Astrocyte of the spinal cord (primary cell): ENCODE data around the gene UTP15.

Experiments
- DNase-seq: peaks from one replicate; pipeline ENCODE4 v3.0.0; 2011; ENCODE audit warnings: low read depth, low spot score
- H3K4me3 ChIP-seq: 2 replicates; pipeline ENCODE4 v1.5.1; 2011; ENCODE audit warnings: low read depth, mild to moderate bottlenecking, low read length, moderate library complexity
- in situ Hi-C: cut with HindIII; loops from 2 replicates; pipeline ENCODE4 v1.10.0; 2017; ENCODE audit warnings: low sequenced_read_pairs
- TF ChIP-seq, protein P1 (sequence below): IDR thresholded peaks from 2 replicates; pipeline ENCODE4 v1.5.1; 2012; ENCODE audit warnings: low read depth, mild to moderate bottlenecking, low read length, inconsistent platforms

UTP15 gene, protein sequence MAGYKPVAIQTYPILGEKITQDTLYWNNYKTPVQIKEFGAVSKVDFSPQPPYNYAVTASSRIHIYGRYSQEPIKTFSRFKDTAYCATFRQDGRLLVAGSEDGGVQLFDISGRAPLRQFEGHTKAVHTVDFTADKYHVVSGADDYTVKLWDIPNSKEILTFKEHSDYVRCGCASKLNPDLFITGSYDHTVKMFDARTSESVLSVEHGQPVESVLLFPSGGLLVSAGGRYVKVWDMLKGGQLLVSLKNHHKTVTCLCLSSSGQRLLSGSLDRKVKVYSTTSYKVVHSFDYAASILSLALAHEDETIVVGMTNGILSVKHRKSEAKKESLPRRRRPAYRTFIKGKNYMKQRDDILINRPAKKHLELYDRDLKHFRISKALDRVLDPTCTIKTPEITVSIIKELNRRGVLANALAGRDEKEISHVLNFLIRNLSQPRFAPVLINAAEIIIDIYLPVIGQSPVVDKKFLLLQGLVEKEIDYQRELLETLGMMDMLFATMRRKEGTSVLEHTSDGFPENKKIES

DNA sequence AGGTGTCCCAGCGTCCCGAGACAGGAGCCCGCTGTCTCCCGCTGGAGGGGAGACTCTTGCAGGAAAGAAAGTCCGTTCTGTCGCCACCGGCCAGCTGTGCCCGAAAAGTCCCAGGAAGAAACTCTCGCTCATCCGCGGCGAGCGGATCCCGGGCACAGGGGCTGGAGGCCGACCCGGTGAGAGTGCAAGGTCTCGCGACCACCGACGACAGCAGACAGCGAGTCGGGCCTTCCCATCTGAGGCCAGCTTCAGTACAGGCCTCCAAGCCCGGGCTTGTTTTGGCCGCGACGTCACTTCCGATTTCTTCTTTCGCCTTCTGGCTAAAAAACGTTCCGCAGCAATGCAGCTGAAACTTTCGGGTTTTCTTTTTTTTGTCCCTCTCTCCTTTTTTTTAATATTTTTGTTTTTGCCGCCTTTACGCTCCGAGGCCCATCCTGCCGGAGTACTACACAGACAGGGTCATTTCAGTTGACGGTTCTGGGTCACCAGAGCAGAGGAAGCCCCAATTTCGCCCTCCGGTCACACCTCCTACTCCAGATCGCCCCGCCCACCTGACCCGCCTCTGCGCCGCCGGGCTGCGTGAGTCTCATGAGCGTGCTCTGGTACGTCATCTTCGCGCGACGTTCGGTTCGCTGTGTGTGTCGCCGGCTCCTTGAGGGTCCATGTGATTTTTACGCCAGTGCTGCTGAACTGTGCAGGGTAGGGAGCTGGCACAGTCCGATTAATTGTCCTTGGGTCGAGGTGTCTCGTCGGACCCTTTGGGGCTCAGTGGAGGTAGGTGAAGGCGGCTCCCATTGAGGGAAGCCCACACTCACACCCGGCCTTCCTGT is at the start of gene UTP15, which contains the start of gene ANKRA2:
UTP15 (plus strand) TSS at position 605 of the 830 bp plus-strand sequence. CDS start 1,602 bp downstream, outside the sequence.
ANKRA2 (minus strand) TSS at position 501 of the 830 bp plus-strand sequence. CDS start 2,758 bp downstream, outside the sequence.
- DNase-seq = peak; percentile 98
- peak within 1 kb of the TSS; percentile 91 for H3K4me3 ChIP-seq
- in situ Hi-C loops = no loop called here
- TF ChIP-seq, protein P1, sequence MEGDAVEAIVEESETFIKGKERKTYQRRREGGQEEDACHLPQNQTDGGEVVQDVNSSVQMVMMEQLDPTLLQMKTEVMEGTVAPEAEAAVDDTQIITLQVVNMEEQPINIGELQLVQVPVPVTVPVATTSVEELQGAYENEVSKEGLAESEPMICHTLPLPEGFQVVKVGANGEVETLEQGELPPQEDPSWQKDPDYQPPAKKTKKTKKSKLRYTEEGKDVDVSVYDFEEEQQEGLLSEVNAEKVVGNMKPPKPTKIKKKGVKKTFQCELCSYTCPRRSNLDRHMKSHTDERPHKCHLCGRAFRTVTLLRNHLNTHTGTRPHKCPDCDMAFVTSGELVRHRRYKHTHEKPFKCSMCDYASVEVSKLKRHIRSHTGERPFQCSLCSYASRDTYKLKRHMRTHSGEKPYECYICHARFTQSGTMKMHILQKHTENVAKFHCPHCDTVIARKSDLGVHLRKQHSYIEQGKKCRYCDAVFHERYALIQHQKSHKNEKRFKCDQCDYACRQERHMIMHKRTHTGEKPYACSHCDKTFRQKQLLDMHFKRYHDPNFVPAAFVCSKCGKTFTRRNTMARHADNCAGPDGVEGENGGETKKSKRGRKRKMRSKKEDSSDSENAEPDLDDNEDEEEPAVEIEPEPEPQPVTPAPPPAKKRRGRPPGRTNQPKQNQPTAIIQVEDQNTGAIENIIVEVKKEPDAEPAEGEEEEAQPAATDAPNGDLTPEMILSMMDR = no peak

DNA sequence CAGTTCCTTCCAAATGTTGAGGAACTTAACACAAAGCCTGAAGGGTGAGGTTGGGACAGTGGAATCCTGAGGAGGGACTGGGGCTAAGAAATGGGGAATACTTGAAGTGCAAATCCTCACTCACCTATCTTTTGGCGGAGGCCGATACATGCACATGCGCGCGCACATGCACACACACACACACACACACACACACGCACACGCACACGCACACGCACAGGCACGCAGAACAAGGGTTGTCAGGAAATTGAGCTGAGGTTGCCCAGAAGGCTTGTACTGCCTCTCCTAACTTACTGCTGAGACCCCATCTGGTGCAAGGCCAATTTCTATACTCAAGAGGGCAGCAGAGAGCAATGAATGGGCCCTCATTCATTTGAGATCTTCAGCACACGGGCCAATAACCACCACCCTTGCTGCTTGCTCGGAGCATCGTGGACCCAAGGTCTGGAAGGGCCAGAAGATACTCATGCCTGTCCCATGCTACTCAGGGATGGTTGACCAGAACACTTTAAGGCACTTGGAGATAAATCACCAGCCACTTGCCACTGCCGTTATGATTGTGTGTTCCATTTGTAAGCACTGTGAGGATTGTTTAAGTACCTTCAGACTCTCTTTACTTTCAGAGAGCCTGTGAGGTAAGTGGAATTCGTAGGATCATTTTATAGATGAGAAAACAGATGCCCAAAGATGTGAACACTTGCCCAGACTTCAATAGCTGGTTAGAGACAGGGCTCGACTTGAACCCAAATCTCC is 45.8 kb upstream of the UTP15 start:
- TF ChIP-seq, protein P1 = peak; percentile 85
- peak; percentile 83 for DNase-seq
- in situ Hi-C loops = no loop called here
- no peak overlapping the region for H3K4me3 ChIP-seq

DNA sequence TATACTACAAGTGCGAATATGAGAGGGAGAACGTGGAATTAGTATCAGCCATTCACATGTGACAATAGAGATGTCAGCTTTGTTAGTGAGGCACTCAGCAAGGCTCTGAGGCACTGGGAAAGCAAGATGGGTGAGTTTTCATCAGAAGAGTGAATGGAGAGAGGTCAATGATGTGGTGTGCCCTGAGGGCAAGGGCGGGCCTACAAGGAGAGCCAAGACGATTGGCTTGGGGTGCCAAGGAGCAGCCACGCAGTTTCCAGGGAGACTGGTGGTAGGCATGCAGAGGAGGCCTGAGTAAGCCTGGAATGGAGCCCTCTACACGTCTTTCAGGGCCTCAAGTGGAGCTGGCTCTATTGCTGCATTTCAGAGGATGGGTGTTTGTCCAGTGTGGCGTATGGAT is 42.6 kb upstream of the UTP15 start:
- TF ChIP-seq, protein P1 = no peak
- no peak for DNase-seq

DNA sequence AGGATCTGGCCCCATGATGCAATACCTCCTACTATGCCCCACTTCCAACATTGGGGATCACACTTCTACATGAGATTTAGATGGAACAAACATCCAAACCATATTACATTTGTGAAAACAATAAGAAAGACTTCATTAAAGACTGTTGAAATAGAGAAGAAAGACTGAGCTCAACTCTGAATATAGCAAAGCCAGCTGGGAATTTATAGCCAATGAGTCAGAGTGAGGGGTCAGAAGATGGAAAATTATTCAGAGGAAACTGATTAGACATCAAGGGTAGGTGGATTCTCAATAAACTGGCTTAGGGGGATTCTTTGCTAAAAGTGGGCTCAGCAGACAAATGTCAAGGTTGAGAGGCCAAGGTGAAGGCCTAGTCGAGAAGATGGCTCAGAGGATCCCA is 41.7 kb upstream of the UTP15 start:
- no peak for DNase-seq
- H3K4me3 ChIP-seq = no peak overlapping the region
- TF ChIP-seq, protein P1 = no peak
- in situ Hi-C loops = no loop called here

More for the DNA sequence above, 42.6 kb upstream of the UTP15 start:
- in situ Hi-C loops = no loop called here
- H3K4me3 ChIP-seq = no peak overlapping the region

DNA sequence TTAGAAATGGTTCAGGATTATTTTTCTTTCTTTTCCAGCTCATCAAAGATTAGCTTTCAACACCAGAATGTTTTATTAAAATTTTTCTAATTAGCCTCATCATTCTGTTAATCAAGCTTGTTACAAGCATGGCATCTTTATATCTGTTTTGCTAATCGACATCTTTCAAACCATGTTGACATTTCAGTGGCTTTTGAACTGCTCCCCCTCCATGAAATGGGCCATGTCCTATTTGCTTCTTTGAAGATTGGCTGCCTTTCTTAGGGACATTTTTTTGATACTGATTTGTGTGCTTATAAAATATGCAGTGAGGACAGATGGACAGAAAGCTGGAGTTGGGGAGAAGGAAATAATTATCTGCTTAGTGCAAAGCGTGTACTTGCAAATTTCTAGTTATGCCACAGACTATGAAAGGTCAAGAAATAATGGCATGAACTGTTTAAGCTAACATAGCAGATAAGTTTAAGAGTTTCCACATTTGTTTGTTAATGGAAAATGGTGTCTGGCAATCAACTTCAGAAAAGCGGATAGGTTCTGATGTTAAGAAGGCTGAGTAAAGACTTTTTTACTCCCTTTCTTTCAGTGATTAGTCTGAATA is 39.8 kb upstream of the UTP15 start:
- TF ChIP-seq, protein P1 = no peak
- H3K4me3 ChIP-seq = no peak overlapping the region
- DNase-seq = no peak
- in situ Hi-C loops = no loop called here
